GM13976 (cell line): ENCODE data around the gene GNG7.
"Not testable (repeated sequence)": the region's sequence is repeated elsewhere in the genome, so short reads cannot be mapped to it uniquely, and the experiment has no call there.

Experiments used
- DNase-seq: peaks from one replicate; pipeline ENCODE4 v3.0.0; 2012; ENCODE audit warnings: low spot score
- CTCF ChIP-seq: IDR thresholded peaks from 2 replicates; pipeline ENCODE4 v1.5.1; 2012; ENCODE audit warnings: borderline replicate concordance, mild to moderate bottlenecking; ENCODE audit not compliant: insufficient read depth; ENCODE audit errors: extremely low read depth, missing control alignments, control extremely low read depth
- in situ Hi-C: fragments of 300-500 bp; cut with MboI; formaldehyde crosslinking; loops from one replicate; pipeline ENCODE4 v1.12.0; 2022; ENCODE audit warnings: low sequenced_read_pairs, mixed read lengths, inconsistent platforms; ENCODE audit not compliant: unreplicated experiment

The GNG7 gene

GRCh38 chr19:2474232-2475017 is 228.1 kb downstream of the GNG7 start:
- peak; percentile 98 for TF ChIP-seq CTCF
- in situ Hi-C loops: loop anchor here (5.0 kb wide), 1 partner anchor 138 kb away; no protein-coding TSS in a partner anchor
- DNase-seq: peak; percentile 90

- in situ Hi-C loops: loop anchor here (5.0 kb wide), 1 partner anchor 142 kb away; no protein-coding TSS in a partner anchor
- not testable (repeated sequence) for DNase-seq
Observed at GRCh38 chr19:2469915-2470200, 232.6 kb downstream of the GNG7 start.

- no peak for TF ChIP-seq CTCF
- in situ Hi-C loops: no loop called here
Observed at GRCh38 chr19:2469102-2469914, 233.2 kb downstream of the GNG7 start.

GRCh38 chr19:2468596-2468995 is 233.9 kb downstream of the GNG7 start:
- in situ Hi-C loops: no loop called here
- no peak for DNase-seq
- TF ChIP-seq CTCF: no peak

More at GRCh38 chr19:2469102-2469914, 233.2 kb downstream of the GNG7 start:
- DNase-seq: peak; percentile 64

- in situ Hi-C loops: no loop called here
- no peak for DNase-seq
- no peak for TF ChIP-seq CTCF
Observed at GRCh38 chr19:2464389-2464788, 238.1 kb downstream of the GNG7 start.

GRCh38 chr19:2463694-2464093 is 238.8 kb downstream of the GNG7 start:
- DNase-seq, in situ Hi-C loops: not testable (repeated sequence)

GRCh38 chr19:2462635-2463421 is 239.7 kb downstream of the GNG7 start:
- DNase-seq: no peak
- no peak for TF ChIP-seq CTCF
- in situ Hi-C loops: no loop called here
